Mesendoderm (in vitro differentiated cells): ENCODE results near the gene MAGEB1.
A peak's percentile ranks its signal among the peaks of the same experiment; 100 is the strongest.

ENCODE experiments used
- DNase-seq: peaks from one replicate; pipeline ENCODE4 v3.0.0; 2013
- H2AK5ac ChIP-seq: 2 replicates; pipeline ENCODE4 v1.6.1; 2013; ENCODE audit warnings: low read length, inconsistent platforms
- H2BK120ac ChIP-seq: 2 replicates; pipeline ENCODE4 v1.6.1; 2013; ENCODE audit warnings: low read depth, mild to moderate bottlenecking, low read length, moderate library complexity, mixed read lengths
- H2BK15ac ChIP-seq: replicated peaks from 2 replicates; pipeline ENCODE4 v1.6.1; 2013; ENCODE audit warnings: low read depth, mild to moderate bottlenecking, moderate library complexity
- H2BK5ac ChIP-seq: 2 replicates; pipeline ENCODE4 v1.6.1; 2013; ENCODE audit warnings: low read length, inconsistent platforms
- H3K18ac ChIP-seq: 2 replicates; pipeline ENCODE4 v1.6.1; 2013; ENCODE audit warnings: mild to moderate bottlenecking, low read length, mixed read lengths
- H3K23ac ChIP-seq: one replicate; pipeline ENCODE4 v1.6.1; 2013; ENCODE audit warnings: low read length
- H3K27ac ChIP-seq: 2 replicates; pipeline ENCODE4 v1.5.1; 2013; ENCODE audit warnings: low read depth, mild to moderate bottlenecking, inconsistent platforms, low read length, moderate library complexity
- H3K27me3 ChIP-seq: 2 replicates; pipeline ENCODE4 v1.6.1; 2013; ENCODE audit warnings: low read length, control low read depth, mild to moderate bottlenecking, inconsistent platforms; ENCODE audit not compliant: insufficient read depth, poor library complexity
- H3K36me3 ChIP-seq: 2 replicates; pipeline ENCODE4 v1.6.1; 2013; ENCODE audit warnings: low read length, inconsistent platforms; ENCODE audit not compliant: control insufficient read depth, insufficient read depth
- H3K4ac ChIP-seq: one replicate; pipeline ENCODE4 v1.6.1; 2013; ENCODE audit warnings: low read depth, mild to moderate bottlenecking, low read length, moderate library complexity
- H3K4me1 ChIP-seq: 2 replicates; pipeline ENCODE4 v1.6.1; 2013; ENCODE audit warnings: low read depth, low read length, inconsistent platforms; ENCODE audit not compliant: control insufficient read depth
- H3K4me2 ChIP-seq: 2 replicates; pipeline ENCODE4 v1.6.1; 2013; ENCODE audit warnings: low read length
- H3K4me3 ChIP-seq: 2 replicates; pipeline ENCODE4 v1.5.1; 2013; ENCODE audit warnings: mild to moderate bottlenecking, low read length
- H3K56ac ChIP-seq: one replicate; pipeline ENCODE4 v1.6.1; 2013; ENCODE audit warnings: low read length
- H3K79me1 ChIP-seq: 2 replicates; pipeline ENCODE4 v1.6.1; 2013; ENCODE audit warnings: low read length, inconsistent platforms
- H3K79me2 ChIP-seq: 2 replicates; pipeline ENCODE4 v1.6.1; 2013; ENCODE audit warnings: mild to moderate bottlenecking, low read length; ENCODE audit not compliant: control insufficient read depth, insufficient read depth
- H3K9ac ChIP-seq: 2 replicates; pipeline ENCODE4 v1.6.1; 2013; ENCODE audit warnings: low read length, inconsistent platforms
- H4K5ac ChIP-seq: one replicate; pipeline ENCODE4 v1.6.1; 2013; ENCODE audit warnings: low read length
- H4K8ac ChIP-seq: one replicate; pipeline ENCODE4 v1.6.1; 2013; ENCODE audit warnings: low read depth, mild to moderate bottlenecking, control low read depth, low read length, moderate library complexity
- WGBS: extraction: QIAGEN DNeasy Blood & Tissue Kit; methylation state at CpG from one replicate; pipeline ENCODE4 v1.1.7; 2013; ENCODE audit warnings: low lambda C conversion rate, missing lambda C conversion rate; ENCODE audit not compliant: insufficient coverage; ENCODE audit errors: extremely low coverage; 5-methylcytosine and 5-hydroxymethylcytosine counted together

The MAGEB1 gene

DNA sequence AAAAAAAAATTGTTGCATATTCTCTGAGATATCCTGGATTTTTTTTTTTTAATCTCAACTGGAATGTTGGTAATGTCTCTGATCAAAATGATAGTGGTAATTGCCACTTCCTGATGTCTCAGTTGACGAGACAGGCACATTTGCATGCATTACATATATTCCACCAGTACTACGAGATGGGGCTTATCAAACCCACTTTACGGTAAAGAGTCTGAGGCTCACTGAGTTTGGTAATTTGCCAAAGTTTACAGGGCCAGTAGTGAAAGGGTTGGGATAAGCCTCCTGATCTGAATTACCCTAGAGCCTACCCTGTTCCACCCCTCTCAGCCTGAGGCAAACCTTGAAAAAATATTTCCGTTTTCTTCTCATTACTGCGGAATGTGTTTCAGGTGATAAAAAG is 26.3 kb upstream of the MAGEB1 start:
- DNase-seq, result peak; percentile 44

DNA sequence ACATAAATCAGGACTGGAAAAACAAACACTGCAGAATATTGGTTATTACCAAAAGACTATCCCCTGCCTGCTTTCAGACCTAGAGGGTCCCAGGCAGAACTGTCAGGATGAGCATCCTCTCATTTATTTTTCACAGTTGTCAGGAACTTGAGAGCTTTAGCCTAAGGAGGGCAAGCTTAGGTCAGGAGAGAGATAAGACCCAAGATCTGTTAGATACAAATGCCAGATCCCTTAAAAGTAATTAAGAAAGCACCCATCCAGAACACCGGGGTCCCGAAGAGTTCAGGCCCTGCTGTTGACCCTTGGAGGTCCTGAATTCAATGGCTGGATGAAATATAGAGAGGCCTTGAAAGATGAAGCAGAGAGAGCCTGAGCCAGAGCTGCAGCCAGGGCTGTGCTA is 22.4 kb upstream of the MAGEB1 start:
- peak; percentile 69 for DNase-seq
- Histone ChIP-seq H3K27me3 (no peaks in the 10 kb centered on the region), H3K4me3 (no peak overlapping the region), H3K18ac (peak overlapping the region; percentile 87), H2BK120ac (peak overlapping the region; percentile 21), H3K9ac (no peak overlapping the region), H2AK5ac (no peak overlapping the region), H3K27ac (no peak overlapping the region), H3K23ac (no peak overlapping the region), H3K56ac (peak overlapping the region; percentile 25), H2BK5ac (no peak overlapping the region), H4K8ac (no peak overlapping the region), H3K79me2 (no peaks in the 10 kb centered on the region), H3K4me2 (no peak overlapping the region), H3K36me3 (no peaks in the 10 kb centered on the region), H2BK15ac (no peak overlapping the region), H3K4ac (peak overlapping the region; percentile 81), H3K4me1 (peaks cover 3% of the 10 kb centered on the region), H4K5ac (no peak overlapping the region), H3K79me1 (no peaks in the 10 kb centered on the region)
- no CpG with 5 or more reads among the region's 2 CpGs for WGBS

More for the DNA sequence above, 26.3 kb upstream of the MAGEB1 start:
- Histone ChIP-seq H4K5ac (no peak overlapping the region), H2AK5ac (no peak overlapping the region), H3K79me2 (no peaks in the 10 kb centered on the region), H2BK5ac (no peak overlapping the region), H3K4me1 (no peaks in the 10 kb centered on the region), H3K4ac (no peak overlapping the region), H3K23ac (no peak overlapping the region), H2BK15ac (no peak overlapping the region), H3K18ac (no peak overlapping the region), H3K4me3 (no peak overlapping the region), H3K27ac (no peak overlapping the region), H3K36me3 (no peaks in the 10 kb centered on the region), H3K9ac (no peak overlapping the region), H2BK120ac (no peak overlapping the region), H3K79me1 (no peaks in the 10 kb centered on the region), H3K4me2 (no peak overlapping the region), H3K56ac (no peak overlapping the region), H4K8ac (no peak overlapping the region), H3K27me3 (no peaks in the 10 kb centered on the region)
- no CpG with 5 or more reads among the region's 5 CpGs for WGBS

DNA sequence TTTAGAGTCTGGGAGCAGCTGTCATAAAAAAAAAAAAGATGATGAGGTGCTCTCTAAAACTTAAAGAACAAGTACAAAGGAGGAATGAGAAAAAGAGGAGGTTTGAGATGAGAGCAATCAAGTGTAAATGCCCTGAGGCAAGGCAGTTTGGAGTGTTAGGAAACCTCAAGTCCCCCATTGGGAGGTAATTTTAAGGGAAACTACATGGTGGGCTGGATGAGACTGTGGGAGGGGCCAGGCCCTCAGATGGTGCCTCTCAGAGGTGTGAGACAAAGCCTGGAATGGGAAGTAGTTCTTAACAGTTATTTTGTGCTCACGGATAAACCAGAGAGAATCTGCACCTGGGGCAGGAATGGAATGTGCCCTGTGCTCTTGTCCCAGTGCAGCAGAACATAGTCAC is 18.4 kb upstream of the MAGEB1 start:
- peak; percentile 94 for DNase-seq
- no peak overlapping the region for H2BK5ac ChIP-seq
- H3K4me3 ChIP-seq, result no peak overlapping the region
- no peak overlapping the region for H4K8ac ChIP-seq
- no peak overlapping the region for H3K9ac ChIP-seq
- no peak overlapping the region for H3K23ac ChIP-seq
- no peak overlapping the region for H4K5ac ChIP-seq
- H2BK15ac ChIP-seq, result no peak overlapping the region
- no peak overlapping the region for H2BK120ac ChIP-seq
- no peak overlapping the region for H3K27ac ChIP-seq
- no peak overlapping the region for H3K18ac ChIP-seq
- H3K36me3 ChIP-seq, result no peaks in the 10 kb centered on the region
- WGBS, result no CpG with 5 or more reads among the region's 1 CpG
- H3K4me2 ChIP-seq, result no peak overlapping the region
- peak overlapping the region; percentile 73 for H3K56ac ChIP-seq
- H3K27me3 ChIP-seq, result no peaks in the 10 kb centered on the region
- no peak overlapping the region for H2AK5ac ChIP-seq
- no peaks in the 10 kb centered on the region for H3K79me2 ChIP-seq
- peaks cover 3% of the 10 kb centered on the region for H3K4me1 ChIP-seq
- no peak overlapping the region for H3K4ac ChIP-seq
- no peaks in the 10 kb centered on the region for H3K79me1 ChIP-seq

DNA sequence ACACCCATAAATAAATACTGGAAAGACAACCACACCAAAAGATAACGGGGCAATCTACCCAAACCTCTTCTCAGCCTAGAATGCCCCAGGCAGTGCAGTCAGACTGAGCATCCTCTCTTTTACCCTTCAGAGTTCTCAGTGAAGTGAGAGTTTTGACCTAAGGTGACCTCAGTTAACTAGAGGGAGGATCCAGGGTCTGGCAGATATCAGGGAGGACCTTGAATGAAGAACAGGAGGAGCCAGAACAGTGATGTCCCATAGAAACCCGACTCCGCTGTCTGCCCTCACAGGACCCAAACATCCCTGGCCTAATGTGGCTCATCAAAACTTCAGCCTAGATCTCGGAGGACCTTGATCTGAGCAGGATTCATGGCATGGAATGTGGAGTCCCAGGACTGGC is 16.6 kb upstream of the MAGEB1 start, which contains the start of gene MAGEB3:
Gene MAGEB3, plus strand, starts transcription at position 263 of the 400 bp plus-strand sequence. CDS start 5,268 bp downstream, outside the sequence.
- no peaks in the 10 kb centered on the region for H3K79me2 ChIP-seq
- no peak within 1 kb of the TSS for H3K27ac ChIP-seq
- no peaks in the 10 kb centered on the region for H3K27me3 ChIP-seq
- no peak within 1 kb of the TSS for H2BK120ac ChIP-seq
- no peak within 1 kb of the TSS for H2AK5ac ChIP-seq
- H3K79me1 ChIP-seq, result no peaks in the 10 kb centered on the region
- H2BK15ac ChIP-seq, result no peak within 1 kb of the TSS
- no peak within 1 kb of the TSS for H3K9ac ChIP-seq
- no peaks in the 10 kb centered on the region for H3K36me3 ChIP-seq
- H3K4me3 ChIP-seq, result no peak within 1 kb of the TSS
- peak; percentile 77 for DNase-seq
- no peak within 1 kb of the TSS for H4K5ac ChIP-seq
- H3K18ac ChIP-seq, result peak within 1 kb of the TSS; percentile 51
- H3K23ac ChIP-seq, result no peak within 1 kb of the TSS
- H3K56ac ChIP-seq, result peak within 1 kb of the TSS; percentile 34
- WGBS, result no CpG with 5 or more reads among the region's 4 CpGs
- peak within 1 kb of the TSS; percentile 52 for H3K4ac ChIP-seq
- H3K4me2 ChIP-seq, result no peak within 1 kb of the TSS
- H2BK5ac ChIP-seq, result no peak within 1 kb of the TSS
- peak within 1 kb of the TSS; percentile 39 for H4K8ac ChIP-seq
- H3K4me1 ChIP-seq, result peaks cover 3% of the 10 kb centered on the region

DNA sequence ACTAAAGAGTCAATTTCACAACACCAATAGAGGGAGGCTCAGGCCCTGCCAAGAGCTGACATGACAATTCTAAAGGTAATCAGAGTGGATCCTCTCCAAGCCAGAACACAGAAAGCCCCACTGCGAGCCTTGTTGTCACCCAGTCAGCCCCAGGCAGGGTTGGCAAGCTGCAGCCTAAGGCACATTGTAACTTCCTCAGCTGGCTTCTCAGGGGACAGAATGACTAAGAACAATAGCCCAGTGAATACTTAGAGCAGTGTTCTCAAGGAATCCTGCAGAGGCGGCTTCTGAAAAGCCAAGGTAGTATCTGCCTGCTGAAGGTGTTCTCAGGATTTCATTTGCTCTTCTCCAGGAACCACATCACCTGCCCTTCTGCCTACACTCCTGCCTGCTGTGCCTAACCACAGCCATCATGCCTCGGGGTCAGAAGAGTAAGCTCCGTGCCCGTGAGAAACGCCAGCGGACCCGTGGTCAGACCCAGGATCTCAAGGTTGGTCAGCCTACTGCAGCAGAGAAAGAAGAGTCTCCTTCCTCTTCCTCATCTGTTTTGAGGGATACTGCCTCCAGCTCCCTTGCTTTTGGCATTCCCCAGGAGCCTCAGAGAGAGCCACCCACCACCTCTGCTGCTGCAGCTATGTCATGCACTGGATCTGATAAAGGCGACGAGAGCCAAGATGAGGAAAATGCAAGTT is 5.1 kb upstream of the MAGEB1 start, which contains the start of gene MAGEB4:
Gene MAGEB4, plus strand, starts transcription at position 277 of the 692 bp plus-strand sequence. Its CDS starts 136 bp downstream, at position 413.
- H3K27ac ChIP-seq, result no peak within 1 kb of the TSS
- peak; percentile 49 for DNase-seq
- no peak within 1 kb of the TSS for H2BK120ac ChIP-seq
- no peak within 1 kb of the TSS for H3K18ac ChIP-seq
- H3K79me1 ChIP-seq, result no peaks in the 10 kb centered on the region
- no peak within 1 kb of the TSS for H3K4me3 ChIP-seq
- H3K4ac ChIP-seq, result no peak within 1 kb of the TSS
- no CpG with 5 or more reads among the region's 10 CpGs for WGBS
- H3K79me2 ChIP-seq, result no peaks in the 10 kb centered on the region
- H3K23ac ChIP-seq, result no peak within 1 kb of the TSS
- no peaks in the 10 kb centered on the region for H3K27me3 ChIP-seq
- H2BK5ac ChIP-seq, result no peak within 1 kb of the TSS
- H3K36me3 ChIP-seq, result no peaks in the 10 kb centered on the region
- no peak within 1 kb of the TSS for H2AK5ac ChIP-seq
- H3K4me1 ChIP-seq, result no peaks in the 10 kb centered on the region
- H3K56ac ChIP-seq, result no peak within 1 kb of the TSS
- H3K9ac ChIP-seq, result no peak within 1 kb of the TSS
- H2BK15ac ChIP-seq, result no peak within 1 kb of the TSS
- H4K5ac ChIP-seq, result no peak within 1 kb of the TSS
- H3K4me2 ChIP-seq, result no peak within 1 kb of the TSS
- H4K8ac ChIP-seq, result no peak within 1 kb of the TSS

DNA sequence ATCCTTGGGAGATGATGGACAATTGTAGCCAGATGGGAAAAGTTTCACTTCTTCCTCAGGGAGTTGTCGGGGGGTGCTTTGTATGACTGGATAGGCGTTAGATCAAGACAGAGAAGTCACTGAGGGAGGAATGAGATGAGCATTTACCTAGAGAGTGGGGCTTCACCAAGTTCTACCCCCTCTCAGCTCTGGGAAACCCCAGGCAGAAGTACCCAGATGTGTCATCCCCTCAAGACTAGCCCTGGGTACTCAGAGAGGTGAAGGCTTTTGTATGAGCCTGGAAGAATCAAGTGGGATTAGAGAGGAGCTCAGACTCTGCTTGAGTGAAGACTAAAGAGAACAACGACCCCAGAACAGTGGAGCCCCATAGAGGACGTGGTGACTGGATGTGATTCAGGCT is 1.9 kb downstream of the MAGEB1 start:
- H3K56ac ChIP-seq, result no peak overlapping the region
- H3K4me2 ChIP-seq, result no peak overlapping the region
- no peak overlapping the region for H3K9ac ChIP-seq
- H3K27me3 ChIP-seq, result no peaks in the 10 kb centered on the region
- no peak overlapping the region for H4K5ac ChIP-seq
- H3K4me1 ChIP-seq, result no peaks in the 10 kb centered on the region
- no CpG with 5 or more reads among the region's 4 CpGs for WGBS
- H2BK120ac ChIP-seq, result no peak overlapping the region
- H3K4ac ChIP-seq, result no peak overlapping the region
- no peaks in the 10 kb centered on the region for H3K79me1 ChIP-seq
- no peak overlapping the region for H3K18ac ChIP-seq
- H3K4me3 ChIP-seq, result no peak overlapping the region
- no peak for DNase-seq
- H3K23ac ChIP-seq, result no peak overlapping the region
- no peaks in the 10 kb centered on the region for H3K79me2 ChIP-seq
- no peak overlapping the region for H2BK15ac ChIP-seq
- no peaks in the 10 kb centered on the region for H3K36me3 ChIP-seq
- no peak overlapping the region for H2AK5ac ChIP-seq
- no peak overlapping the region for H2BK5ac ChIP-seq
- H3K27ac ChIP-seq, result no peak overlapping the region
- no peak overlapping the region for H4K8ac ChIP-seq
